Fibroblast of lung (primary cell): ENCODE measurements around the gene CDK11B. TPM values are rescaled to one million over a fixed set of nuclear protein-coding genes. Genes with fewer than 3 reads are reported as not detected.

Source experiments
- DNase-seq, 2 donors: peaks; one replicate each; pipeline versions ENCODE4 v3.0.0 to v3.0.0-alpha.2; 2010; ENCODE audit warnings: low read depth in 2 of 2
- H2AFZ ChIP-seq: 2 replicates; pipeline ENCODE4 v1.5.1; 2012; ENCODE audit warnings: low read length, control low read depth, inconsistent platforms
- H3K27ac ChIP-seq: 2 replicates; pipeline ENCODE4 v1.5.1; 2011; ENCODE audit warnings: low read length, control low read depth; ENCODE audit not compliant: insufficient read depth
- H3K27me3 ChIP-seq: 2 replicates; pipeline ENCODE4 v1.5.1; 2011; ENCODE audit warnings: mild to moderate bottlenecking, low read length; ENCODE audit not compliant: control insufficient read depth, insufficient read depth
- H3K36me3 ChIP-seq: 2 replicates; pipeline ENCODE4 v1.5.1; 2011; ENCODE audit warnings: low read length; ENCODE audit not compliant: control insufficient read depth, insufficient read depth
- H3K4me1 ChIP-seq: 2 replicates; pipeline ENCODE4 v1.5.1; 2011; ENCODE audit warnings: low read length; ENCODE audit not compliant: control insufficient read depth, insufficient read depth; ENCODE audit errors: extremely low read depth
- H3K4me2 ChIP-seq: 2 replicates; pipeline ENCODE4 v1.5.1; 2011; ENCODE audit warnings: low read length, control low read depth; ENCODE audit not compliant: insufficient read depth; ENCODE audit errors: extremely low read depth
- H3K4me3 ChIP-seq, 4 experiments: fragments of 200-600 bp in 1 of 4; sonication (generic) in 1 of 4; replicated peaks in 1 of 4; 2 replicates each; pipeline ENCODE4 v1.5.1; 2011 to 2016; ENCODE audit warnings: low read length in 4 of 4, low read depth in 3 of 4, mild to moderate bottlenecking in 3 of 4, control low read depth in 2 of 4, inconsistent platforms in 1 of 4, mixed read lengths in 1 of 4; ENCODE audit not compliant: insufficient read depth in 1 of 4; ENCODE audit errors: control extremely low read depth in 1 of 4
- H3K79me2 ChIP-seq: 2 replicates; pipeline ENCODE4 v1.5.1; 2012; ENCODE audit warnings: mild to moderate bottlenecking, low read length, inconsistent platforms; ENCODE audit not compliant: control insufficient read depth, insufficient read depth
- H3K9ac ChIP-seq: 2 replicates; pipeline ENCODE4 v1.5.1; 2011; ENCODE audit warnings: mild to moderate bottlenecking, low read length, control low read depth; ENCODE audit not compliant: insufficient read depth
- H3K9me3 ChIP-seq: 2 replicates; pipeline ENCODE4 v1.5.1; 2012; ENCODE audit warnings: low read depth, low read length; ENCODE audit not compliant: control insufficient read depth, insufficient read depth
- H4K20me1 ChIP-seq: 2 replicates; pipeline ENCODE4 v1.5.1; 2011; ENCODE audit warnings: low read length; ENCODE audit not compliant: control insufficient read depth, insufficient read depth; ENCODE audit errors: extremely low read depth
- EZH2 ChIP-seq: IDR thresholded peaks from 2 replicates; pipeline ENCODE4 v1.5.1; 2012; ENCODE audit warnings: low read length, control low read depth, mild to moderate bottlenecking; ENCODE audit errors: missing control alignments
- polyA plus RNA-seq, 2 donors: library from polyadenylated mRNA; depleted of rRNA in 1 of 2; stranded (reverse) in 1 of 2; unstranded in 1 of 2; fragments of >200 nt; gene quantifications; 2 replicates each; pipeline ENCODE4 v1.2.1, GENCODE V29; 2011 to 2012; ENCODE audit warnings: missing spikeins in 1 of 2
- total RNA-seq: library from RNA; depleted of rRNA; stranded (reverse); fragments of >200 nt; gene quantifications from 2 replicates; pipeline ENCODE4 v1.2.1, GENCODE V29; 2014
- TF ChIP-seq, protein P1 (sequence below), 2 donors: IDR thresholded peaks in 1 of 2; conservative IDR thresholded peaks in 1 of 2; 1 replicate in 1 of 2; 2 replicates in 1 of 2; pipeline ENCODE4 v1.5.1; 2011 to 2012; ENCODE audit warnings: low read length in 2 of 2, control low read depth in 1 of 2, inconsistent platforms in 1 of 2, low read depth in 1 of 2, mild to moderate bottlenecking in 1 of 2

CDK11B gene
- total and polyA plus RNA-seq, 2 donors (not counting 1 experiment from before 2014, with no cell fraction given), result 2.5 to 9.7 TPM

- H4K20me1 ChIP-seq, result no peaks in the 10 kb centered on the region
- H3K27ac ChIP-seq, result no peak overlapping the region
- no peaks in the 10 kb centered on the region for H3K79me2 ChIP-seq
- no peak for DNase-seq
- no peak overlapping the region for H3K4me2 ChIP-seq
- peaks cover 6% of the 10 kb centered on the region for H3K27me3 ChIP-seq
- TF ChIP-seq EZH2, result no peak
- TF ChIP-seq, protein P1, sequence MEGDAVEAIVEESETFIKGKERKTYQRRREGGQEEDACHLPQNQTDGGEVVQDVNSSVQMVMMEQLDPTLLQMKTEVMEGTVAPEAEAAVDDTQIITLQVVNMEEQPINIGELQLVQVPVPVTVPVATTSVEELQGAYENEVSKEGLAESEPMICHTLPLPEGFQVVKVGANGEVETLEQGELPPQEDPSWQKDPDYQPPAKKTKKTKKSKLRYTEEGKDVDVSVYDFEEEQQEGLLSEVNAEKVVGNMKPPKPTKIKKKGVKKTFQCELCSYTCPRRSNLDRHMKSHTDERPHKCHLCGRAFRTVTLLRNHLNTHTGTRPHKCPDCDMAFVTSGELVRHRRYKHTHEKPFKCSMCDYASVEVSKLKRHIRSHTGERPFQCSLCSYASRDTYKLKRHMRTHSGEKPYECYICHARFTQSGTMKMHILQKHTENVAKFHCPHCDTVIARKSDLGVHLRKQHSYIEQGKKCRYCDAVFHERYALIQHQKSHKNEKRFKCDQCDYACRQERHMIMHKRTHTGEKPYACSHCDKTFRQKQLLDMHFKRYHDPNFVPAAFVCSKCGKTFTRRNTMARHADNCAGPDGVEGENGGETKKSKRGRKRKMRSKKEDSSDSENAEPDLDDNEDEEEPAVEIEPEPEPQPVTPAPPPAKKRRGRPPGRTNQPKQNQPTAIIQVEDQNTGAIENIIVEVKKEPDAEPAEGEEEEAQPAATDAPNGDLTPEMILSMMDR (conservative IDR thresholded peaks at IDR 0.05 in 1 of 2, IDR thresholded peaks at IDR 0.05 in 1 of 2; ENCODE audit: low read depth in 1 of 2, low read length in 2 of 2), result no peak
- no peaks in the 10 kb centered on the region for H3K4me1 ChIP-seq
- peaks cover 8% of the 10 kb centered on the region for H3K36me3 ChIP-seq
- H3K9ac ChIP-seq, result no peak overlapping the region
- no peaks in the 10 kb centered on the region for H3K9me3 ChIP-seq
- no peak overlapping the region for H3K4me3 ChIP-seq
- H2AFZ ChIP-seq, result no peak overlapping the region
These were observed 29.9 kb downstream of the CDK11B start for GRCh38 chr1:1628754-1629429.

DNA sequence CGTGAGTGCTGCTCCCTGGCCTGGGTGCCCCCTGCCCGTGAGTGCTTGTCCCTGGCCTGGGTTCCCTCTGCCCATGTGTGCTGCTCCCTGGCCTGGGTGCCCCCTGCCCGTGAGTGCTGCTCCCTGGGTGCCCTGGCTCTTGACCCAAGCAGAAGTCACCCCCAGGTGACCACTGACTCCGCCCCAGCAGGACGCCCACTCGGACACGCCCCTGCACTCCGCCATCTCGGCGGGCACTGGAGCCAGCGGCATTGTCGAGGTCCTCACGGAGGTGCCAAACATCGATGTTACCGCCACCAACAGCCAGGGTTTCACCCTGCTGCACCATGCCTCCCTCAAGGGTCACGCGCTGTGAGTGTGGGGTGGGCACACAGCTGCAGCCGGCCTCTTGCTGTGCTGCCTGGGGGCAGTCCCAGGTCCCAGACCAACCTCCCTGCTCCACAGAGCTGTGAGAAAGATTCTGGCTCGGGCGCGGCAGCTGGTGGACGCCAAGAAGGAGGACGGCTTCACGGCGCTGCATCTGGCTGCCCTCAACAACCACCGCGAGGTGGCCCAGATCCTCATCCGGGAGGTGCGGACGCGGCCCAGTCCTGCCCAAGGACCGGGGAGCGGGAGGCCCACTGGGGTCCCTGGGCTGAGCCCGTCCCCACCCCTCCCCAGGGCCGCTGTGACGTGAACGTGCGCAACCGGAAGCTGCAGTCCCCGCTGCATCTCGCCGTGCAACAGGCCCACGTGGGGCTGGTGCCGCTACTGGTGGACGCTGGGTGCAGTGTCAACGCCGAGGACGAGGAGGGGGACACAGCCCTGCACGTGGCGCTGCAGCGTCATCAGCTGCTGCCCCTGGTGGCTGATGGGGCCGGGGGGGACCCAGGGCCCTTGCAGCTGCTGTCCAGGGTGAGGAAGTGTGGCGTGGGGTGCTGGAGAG is 30.7 kb downstream of the CDK11B start:
- Histone ChIP-seq H3K36me3 (peaks cover 8% of the 10 kb centered on the region), H3K27me3 (peaks cover 6% of the 10 kb centered on the region), H3K27ac (no peak overlapping the region), H4K20me1 (no peaks in the 10 kb centered on the region), H3K4me2 (no peak overlapping the region), H3K79me2 (no peaks in the 10 kb centered on the region), H2AFZ (no peak overlapping the region), H3K9me3 (no peaks in the 10 kb centered on the region), H3K9ac (no peak overlapping the region), H3K4me1 (no peaks in the 10 kb centered on the region), H3K4me3 (no peak overlapping the region)
- no peak for DNase-seq
- TF ChIP-seq EZH2, result no peak
- TF ChIP-seq, protein P1 (conservative IDR thresholded peaks at IDR 0.05 in 1 of 2, IDR thresholded peaks at IDR 0.05 in 1 of 2; ENCODE audit: low read depth in 1 of 2, low read length in 2 of 2), result no peak

- H3K36me3 ChIP-seq, result peaks cover 8% of the 10 kb centered on the region
- no peak overlapping the region for H3K27ac ChIP-seq
- no peak overlapping the region for H3K4me2 ChIP-seq
- no peak overlapping the region for H3K9ac ChIP-seq
- no peak for TF ChIP-seq EZH2
- TF ChIP-seq, protein P1 (conservative IDR thresholded peaks at IDR 0.05 in 1 of 2, IDR thresholded peaks at IDR 0.05 in 1 of 2; ENCODE audit: low read depth in 1 of 2, low read length in 2 of 2), result no peak
- no peak for DNase-seq
- H3K79me2 ChIP-seq, result no peaks in the 10 kb centered on the region
- H2AFZ ChIP-seq, result no peak overlapping the region
- H3K27me3 ChIP-seq, result peaks cover 6% of the 10 kb centered on the region
- no peaks in the 10 kb centered on the region for H3K4me1 ChIP-seq
- no peaks in the 10 kb centered on the region for H3K9me3 ChIP-seq
- no peak overlapping the region for H3K4me3 ChIP-seq
- H4K20me1 ChIP-seq, result no peaks in the 10 kb centered on the region
These were observed 31.5 kb downstream of the CDK11B start for GRCh38 chr1:1627261-1627828.
